Lower lobe of right lung (tissue), 2 donors: ENCODE results near the gene BIRC2. TPM values are rescaled to one million over a fixed set of nuclear protein-coding genes. Genes with fewer than 3 reads are reported as not detected.
"Not testable (repeated sequence)": the region's sequence is repeated elsewhere in the genome, so short reads cannot be mapped to it uniquely, and the experiment has no call there.

Experiments used
- ATAC-seq, 2 donors: fragments of 200-7000 bp; cut with Tn5 transposase; one replicate each; pipeline ENCODE4 v1.9.1; 2020 to 2022; ENCODE audit warnings: mild to moderate bottlenecking in 2 of 2, moderate library complexity in 2 of 2
- DNase-seq: peaks from one replicate; pipeline ENCODE4 v3.0.0-alpha.2; 2020
- H3K27ac ChIP-seq: fragments of 200-600 bp; one replicate; pipeline ENCODE4 v1.8.0; 2022
- H3K27me3 ChIP-seq: fragments of 200-600 bp; one replicate; pipeline ENCODE4 v1.8.0; 2022; ENCODE audit warnings: low read depth
- H3K36me3 ChIP-seq: fragments of 200-600 bp; one replicate; pipeline ENCODE4 v1.8.0; 2022; ENCODE audit warnings: mild to moderate bottlenecking
- H3K4me1 ChIP-seq: fragments of 200-600 bp; one replicate; pipeline ENCODE4 v1.8.0; 2022
- H3K4me3 ChIP-seq: fragments of 200-600 bp; one replicate; pipeline ENCODE4 v1.8.0; 2022; ENCODE audit warnings: mild to moderate bottlenecking
- H3K9me3 ChIP-seq: fragments of 200-600 bp; one replicate; pipeline ENCODE4 v1.8.0; 2022
- intact Hi-C: fragments of 100-400 bp; cut with DNase I; formaldehyde crosslinking; loops from one replicate; pipeline ENCODE4 v1.11.0; 2022
- total RNA-seq: library from RNA; stranded (reverse); fragmentation: NEBNext Ultra II Directional; extraction: Animal tissue kit (Norgen Biotek cat#: 25700); gene quantifications from one replicate; pipeline ENCODE4 v1.2.1, GENCODE V29; 2021
- TF ChIP-seq, protein P1 (sequence below): fragments of 200-600 bp; IDR thresholded peaks from one replicate; pipeline ENCODE4 v1.8.0; 2022; ENCODE audit warnings: antibody characterized with exemption, mild to moderate bottlenecking
- donor health status: DM: no; HTN: yes; CAD: no; lungs with severe emphysema.

Gene BIRC2
- total RNA-seq, 1 donor from 2014 or later = 46.0 TPM

DNA sequence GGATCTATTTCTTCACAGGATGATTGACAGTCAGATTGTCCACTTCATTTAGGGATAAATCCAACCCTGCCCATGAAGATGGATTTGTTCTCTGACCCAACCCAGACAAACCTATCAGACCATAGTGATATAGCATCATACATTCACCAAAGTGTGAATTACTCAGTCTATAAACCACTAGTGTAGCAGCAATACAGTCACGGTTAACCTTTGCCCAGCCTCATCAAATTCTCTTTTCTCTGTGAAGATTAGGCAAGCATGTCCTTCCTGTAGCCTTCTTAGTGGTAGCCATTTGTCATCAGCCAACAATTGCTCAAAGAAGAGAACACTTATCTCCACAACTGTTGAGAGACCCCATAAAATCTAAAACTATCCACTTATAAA, 14.4 kb upstream of the BIRC2 start:
- ATAC-seq = peak in 1 of 2 donors; percentile 18
- Histone ChIP-seq H3K4me1 (no peaks in the 10 kb centered on the region), H3K27me3 (no peaks in the 10 kb centered on the region), H3K9me3 (no peaks in the 10 kb centered on the region), H3K36me3 (peaks cover 92% of the 10 kb centered on the region), H3K4me3 (no peak overlapping the region), H3K27ac (no peak overlapping the region)
- intact Hi-C loops = no loop called here
- TF ChIP-seq, protein P1, sequence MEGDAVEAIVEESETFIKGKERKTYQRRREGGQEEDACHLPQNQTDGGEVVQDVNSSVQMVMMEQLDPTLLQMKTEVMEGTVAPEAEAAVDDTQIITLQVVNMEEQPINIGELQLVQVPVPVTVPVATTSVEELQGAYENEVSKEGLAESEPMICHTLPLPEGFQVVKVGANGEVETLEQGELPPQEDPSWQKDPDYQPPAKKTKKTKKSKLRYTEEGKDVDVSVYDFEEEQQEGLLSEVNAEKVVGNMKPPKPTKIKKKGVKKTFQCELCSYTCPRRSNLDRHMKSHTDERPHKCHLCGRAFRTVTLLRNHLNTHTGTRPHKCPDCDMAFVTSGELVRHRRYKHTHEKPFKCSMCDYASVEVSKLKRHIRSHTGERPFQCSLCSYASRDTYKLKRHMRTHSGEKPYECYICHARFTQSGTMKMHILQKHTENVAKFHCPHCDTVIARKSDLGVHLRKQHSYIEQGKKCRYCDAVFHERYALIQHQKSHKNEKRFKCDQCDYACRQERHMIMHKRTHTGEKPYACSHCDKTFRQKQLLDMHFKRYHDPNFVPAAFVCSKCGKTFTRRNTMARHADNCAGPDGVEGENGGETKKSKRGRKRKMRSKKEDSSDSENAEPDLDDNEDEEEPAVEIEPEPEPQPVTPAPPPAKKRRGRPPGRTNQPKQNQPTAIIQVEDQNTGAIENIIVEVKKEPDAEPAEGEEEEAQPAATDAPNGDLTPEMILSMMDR = no peak
- no peak for DNase-seq

DNA sequence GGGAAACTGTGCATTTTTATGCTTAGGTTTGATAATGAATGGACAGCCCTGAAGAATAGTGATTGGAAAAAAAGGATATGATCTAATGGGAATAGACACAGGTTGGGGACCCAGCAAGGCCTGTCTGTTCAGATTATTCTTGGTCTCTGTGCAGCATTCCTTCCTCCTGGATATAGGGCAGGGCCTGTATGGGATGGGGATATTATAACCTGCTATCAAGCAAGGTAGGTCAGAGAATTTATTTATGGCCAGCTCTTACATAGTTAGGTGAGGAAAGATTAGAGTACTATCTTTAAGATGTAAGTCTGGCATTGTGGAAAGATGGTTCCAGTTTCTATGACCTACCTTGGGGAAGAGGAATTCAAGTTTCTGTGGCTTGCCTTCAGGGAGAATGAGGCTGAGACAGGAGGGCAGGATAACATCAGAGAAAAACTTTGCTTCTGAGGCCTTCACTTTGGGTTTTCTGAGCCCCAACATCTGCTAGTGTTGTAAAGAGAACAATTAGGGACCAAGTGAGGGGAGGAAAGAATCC, 8.5 kb upstream of the BIRC2 start:
- ATAC-seq (no peak), DNase-seq (no peak)
- Histone ChIP-seq H3K36me3 (peaks cover 49% of the 10 kb centered on the region), H3K4me1 (no peaks in the 10 kb centered on the region), H3K27ac (no peak overlapping the region), H3K4me3 (no peak overlapping the region), H3K9me3 (no peaks in the 10 kb centered on the region), H3K27me3 (no peaks in the 10 kb centered on the region)
- TF ChIP-seq, protein P1 = no peak
- intact Hi-C loops = no loop called here

DNA sequence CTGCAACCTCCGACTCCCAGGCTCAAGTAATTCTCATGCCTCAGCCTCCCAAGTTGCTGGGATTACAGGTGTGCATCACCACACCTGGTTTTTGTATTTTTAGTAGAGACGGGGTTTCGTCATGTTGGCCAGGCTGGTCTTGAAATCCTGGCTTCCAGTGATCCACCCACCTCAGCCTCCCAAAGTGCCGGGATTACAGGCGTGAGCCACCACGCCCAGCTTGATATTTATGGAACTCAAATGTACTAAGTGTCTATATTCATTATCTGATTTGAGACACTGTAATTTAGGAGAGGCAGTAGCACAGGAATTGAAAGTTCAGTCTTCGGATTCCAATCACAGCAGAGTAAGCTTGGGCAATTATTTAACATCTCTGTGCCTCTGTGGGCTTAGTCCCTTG, 5.7 kb upstream of the BIRC2 start:
- intact Hi-C loops = not testable (repeated sequence)
- H3K36me3 ChIP-seq = peaks cover 25% of the 10 kb centered on the region

DNA sequence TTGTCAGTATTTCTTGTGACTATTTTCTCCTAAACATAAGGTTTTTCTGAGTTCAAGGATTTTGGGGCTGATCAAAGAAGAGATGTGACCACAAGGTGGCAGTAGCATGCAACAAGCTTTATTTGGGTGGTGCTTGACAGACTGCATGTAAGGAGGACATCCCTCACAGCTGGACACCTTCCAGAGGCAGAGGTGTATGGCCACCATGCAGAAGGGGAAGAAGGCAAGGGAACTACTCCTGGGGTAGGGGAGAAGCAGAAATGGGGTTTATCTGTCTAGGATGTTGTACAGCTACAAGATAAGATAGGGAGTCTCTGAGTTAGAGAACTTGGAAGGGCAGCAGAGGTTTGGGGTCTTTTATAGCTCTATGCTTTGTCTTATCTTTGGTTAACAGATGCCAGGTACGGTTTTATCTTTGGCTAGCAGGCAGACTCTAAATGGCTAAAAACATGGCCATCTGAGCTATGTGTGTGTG, 5.1 kb upstream of the BIRC2 start:
- TF ChIP-seq, protein P1 = peak; percentile 81
- ATAC-seq (peak; percentile 66 to 79), DNase-seq (peak; percentile 51)
- Histone ChIP-seq H3K27ac (no peak overlapping the region), H3K4me1 (peaks cover 10% of the 10 kb centered on the region), H3K27me3 (no peaks in the 10 kb centered on the region), H3K36me3 (peaks cover 19% of the 10 kb centered on the region), H3K4me3 (no peak overlapping the region), H3K9me3 (no peaks in the 10 kb centered on the region)
- intact Hi-C loops = no loop called here

More for the DNA sequence above, 5.7 kb upstream of the BIRC2 start:
- not testable (repeated sequence) for ATAC-seq, H3K9me3 ChIP-seq, H3K27me3 ChIP-seq, H3K27ac ChIP-seq, H3K4me3 ChIP-seq, H3K4me1 ChIP-seq, DNase-seq

DNA sequence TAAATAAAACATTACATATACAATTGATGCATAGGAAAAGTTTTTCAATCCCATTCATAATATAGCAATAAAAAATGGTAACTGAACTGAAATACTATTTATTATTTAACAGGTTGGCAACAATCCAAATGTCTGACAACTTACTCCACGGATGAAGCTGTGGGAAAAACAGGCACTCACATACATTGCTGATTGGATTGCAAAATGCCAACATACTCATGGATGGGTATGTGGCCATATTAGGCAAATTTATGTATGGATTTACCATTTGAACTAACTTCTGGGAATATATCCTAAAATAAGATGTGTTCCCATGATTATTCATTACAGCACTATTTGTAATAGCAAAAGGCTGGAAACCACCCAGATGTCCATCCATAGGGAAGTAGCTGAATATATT, 3.2 kb upstream of the BIRC2 start:
- Histone ChIP-seq H3K4me3 (no peak overlapping the region), H3K27ac (no peak overlapping the region), H3K9me3 (no peaks in the 10 kb centered on the region), H3K36me3 (no peaks in the 10 kb centered on the region), H3K27me3 (no peaks in the 10 kb centered on the region), H3K4me1 (peaks cover 17% of the 10 kb centered on the region)
- ATAC-seq = no peak
- intact Hi-C loops = no loop called here
- no peak for DNase-seq
- TF ChIP-seq, protein P1 = no peak

DNA sequence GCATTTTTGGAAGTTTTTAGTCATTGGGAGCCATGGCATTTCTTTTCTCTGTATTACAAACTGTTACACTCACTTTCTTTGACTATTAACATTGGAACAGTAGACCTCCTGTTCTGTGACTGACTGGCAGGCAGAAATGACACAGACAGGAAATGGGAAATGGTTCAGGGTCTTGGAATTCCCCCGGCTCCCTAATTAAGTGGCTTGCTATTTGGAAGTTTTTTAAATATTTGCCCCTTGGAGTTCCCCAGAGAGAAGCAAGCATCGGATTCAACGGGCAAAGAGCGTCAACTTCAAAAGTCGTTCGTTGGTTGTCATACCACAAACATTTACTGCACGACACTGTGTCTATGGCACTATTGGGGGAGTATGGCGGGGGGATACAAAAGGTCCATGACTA, 1.1 kb upstream of the BIRC2 start:
- Histone ChIP-seq H3K4me3 (peak overlapping the region; percentile 80), H3K27me3 (no peaks in the 10 kb centered on the region), H3K9me3 (no peaks in the 10 kb centered on the region), H3K36me3 (peaks cover 13% of the 10 kb centered on the region), H3K27ac (peak overlapping the region; percentile 99), H3K4me1 (peaks cover 32% of the 10 kb centered on the region)
- intact Hi-C loops = no loop called here
- no peak for DNase-seq
- TF ChIP-seq, protein P1 = no peak
- no peak for ATAC-seq
